ENCODE measurements around the gene DCLRE1B. TPM values are rescaled to one million over a fixed set of nuclear protein-coding genes. Genes with fewer than 3 reads are reported as not detected.

DCLRE1B gene
- total RNA-seq, 1 donor from 2014 or later = 7.8 TPM

GRCh38 chr1:113886417-113887401 lies 18.4 kb upstream of the DCLRE1B start:
- Histone ChIP-seq H3K27ac (ENCODE audit: low read depth, low read length) (no peak overlapping the region), H3K9me3 (ENCODE audit: insufficient read depth, low read depth, low read length) (no peaks in the 10 kb centered on the region), H2AFZ (ENCODE audit: low read depth, low read length) (no peak overlapping the region), H3K4me2 (ENCODE audit: low read length) (no peak overlapping the region), H3K4me3 (ENCODE audit: insufficient read depth, low read depth, low read length) (no peak overlapping the region), H3K4me1 (ENCODE audit: insufficient read depth, low read length) (no peaks in the 10 kb centered on the region), H3K9ac (ENCODE audit: low read length) (no peak overlapping the region), H3K36me3 (ENCODE audit: insufficient read depth, low read length) (no peaks in the 10 kb centered on the region), H4K20me1 (ENCODE audit: insufficient read depth, low read length) (no peaks in the 10 kb centered on the region), H3K79me2 (ENCODE audit: insufficient read depth, low read length) (no peaks in the 10 kb centered on the region), H3K27me3 (ENCODE audit: insufficient read depth, low read length) (no peaks in the 10 kb centered on the region)
- DNase-seq (ENCODE audit: low read depth) (no peak), FAIRE-seq (no peak)
- Mint-ChIP-seq H3K27me3 (ENCODE audit: low read depth, unreplicated experiment) (peaks cover 3% of the 10 kb centered on the region), H3K36me3 (ENCODE audit: low read depth, unreplicated experiment) (no peaks in the 10 kb centered on the region), H3K27ac (ENCODE audit: unreplicated experiment) (no peak overlapping the region), H3K4me3 (ENCODE audit: unreplicated experiment) (no peak overlapping the region), H3K4me1 (ENCODE audit: low read depth, unreplicated experiment) (no peaks in the 10 kb centered on the region), H3K9me3 (ENCODE audit: unreplicated experiment) (no peaks in the 10 kb centered on the region)
- no peak for TF ChIP-seq CTCF (IDR thresholded peaks at IDR 0.05; ENCODE audit: insufficient read depth, low read depth, low read length)

GRCh38 chr1:113887402-113888175 lies 17.5 kb upstream of the DCLRE1B start, which contains the start of gene BCL2L15:
Gene BCL2L15, minus strand, starts transcription at chr1:113887581. Its CDS starts 206 bp downstream, at chr1:113887375.
- Mint-ChIP-seq H3K36me3 (ENCODE audit: low read depth, unreplicated experiment) (no peaks in the 10 kb centered on the region), H3K9me3 (ENCODE audit: unreplicated experiment) (no peaks in the 10 kb centered on the region), H3K27me3 (ENCODE audit: low read depth, unreplicated experiment) (peaks cover 3% of the 10 kb centered on the region), H3K4me1 (ENCODE audit: low read depth, unreplicated experiment) (no peaks in the 10 kb centered on the region), H3K4me3 (ENCODE audit: unreplicated experiment) (no peak within 1 kb of the TSS), H3K27ac (ENCODE audit: unreplicated experiment) (no peak within 1 kb of the TSS)
- Histone ChIP-seq H3K9ac (ENCODE audit: low read length) (no peak within 1 kb of the TSS), H3K4me2 (ENCODE audit: low read length) (no peak within 1 kb of the TSS), H3K4me1 (ENCODE audit: insufficient read depth, low read length) (no peaks in the 10 kb centered on the region), H3K4me3 (ENCODE audit: insufficient read depth, low read depth, low read length) (no peak within 1 kb of the TSS), H3K9me3 (ENCODE audit: insufficient read depth, low read depth, low read length) (no peaks in the 10 kb centered on the region), H4K20me1 (ENCODE audit: insufficient read depth, low read length) (no peaks in the 10 kb centered on the region), H3K79me2 (ENCODE audit: insufficient read depth, low read length) (no peaks in the 10 kb centered on the region), H3K27me3 (ENCODE audit: insufficient read depth, low read length) (no peaks in the 10 kb centered on the region), H2AFZ (ENCODE audit: low read depth, low read length) (no peak within 1 kb of the TSS), H3K36me3 (ENCODE audit: insufficient read depth, low read length) (no peaks in the 10 kb centered on the region), H3K27ac (ENCODE audit: low read depth, low read length) (no peak within 1 kb of the TSS)
- DNase-seq (ENCODE audit: low read depth) = no peak
- FAIRE-seq = no peak
- TF ChIP-seq EZH2 (IDR thresholded peaks at IDR 0.05; ENCODE audit: insufficient read depth, low read length) (no peak), CTCF (IDR thresholded peaks at IDR 0.05; ENCODE audit: insufficient read depth, low read depth, low read length) (no peak)

Data from astrocyte (in vitro differentiated cells and primary cell).